Stimulated activated CD8-positive, alpha-beta memory T cell treated with anti-CD3 and anti-CD28 coated beads, Interleukin-15, amount 100 ng/mL, for 1 hour (primary cell): ENCODE measurements around the gene ALPK1.

Experiments used
- DNase-seq: peaks from one replicate; pipeline ENCODE4 v3.0.0-alpha.2; 2020; ENCODE audit warnings: low read depth

The ALPK1 gene

DNA sequence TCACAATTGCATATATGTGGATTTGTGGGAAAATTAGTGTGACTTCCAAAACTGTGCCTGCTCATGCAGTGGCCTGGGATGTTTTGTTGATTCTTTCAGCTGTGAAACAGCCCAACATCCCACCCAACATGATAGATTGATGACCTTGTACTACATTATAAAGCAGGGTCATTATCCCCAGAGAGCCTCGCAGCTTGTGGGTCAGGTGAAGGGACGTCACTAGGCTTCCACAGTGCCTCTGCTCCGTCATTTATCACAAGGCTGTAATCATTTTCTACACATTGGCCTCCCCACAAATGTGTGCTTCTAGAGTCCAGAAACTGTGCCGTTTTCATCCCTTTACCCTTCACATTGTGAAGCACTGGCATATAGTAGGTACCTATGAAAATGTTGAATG lies 31.6 kb downstream of the ALPK1 start:
- DNase-seq: no peak

DNA sequence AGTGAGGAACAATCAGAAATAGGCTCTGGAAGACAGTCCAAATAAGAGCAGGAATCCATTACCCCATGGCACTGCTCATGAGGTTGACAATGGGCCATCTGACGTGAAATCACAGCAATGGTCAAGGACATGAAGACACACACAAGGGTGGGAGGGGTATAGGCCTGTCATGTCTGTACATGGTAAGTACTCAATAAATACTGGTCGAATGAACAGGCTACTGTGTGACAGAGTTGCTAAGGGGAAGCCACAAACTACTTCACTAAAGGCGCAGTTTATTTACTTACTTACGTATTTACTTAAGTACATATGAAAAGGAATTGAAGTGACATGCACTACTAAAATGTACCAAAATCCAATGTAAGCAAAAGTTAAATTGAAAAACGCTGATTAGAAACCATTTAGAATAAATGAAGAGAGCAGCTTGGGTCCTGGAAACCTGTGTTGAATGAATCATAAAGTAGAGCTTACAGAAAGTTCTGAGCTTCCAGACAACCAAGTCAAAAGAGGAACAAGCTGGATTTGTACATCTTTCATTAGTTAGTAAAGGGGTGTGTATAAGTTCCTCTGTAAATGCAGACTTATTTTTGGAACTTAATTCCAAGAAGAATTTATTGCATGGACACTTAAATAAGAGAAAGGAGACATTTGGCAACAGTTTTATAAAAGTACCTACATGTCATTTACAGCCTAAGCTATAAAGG lies 32.7 kb downstream of the ALPK1 start:
- DNase-seq: no peak

DNA sequence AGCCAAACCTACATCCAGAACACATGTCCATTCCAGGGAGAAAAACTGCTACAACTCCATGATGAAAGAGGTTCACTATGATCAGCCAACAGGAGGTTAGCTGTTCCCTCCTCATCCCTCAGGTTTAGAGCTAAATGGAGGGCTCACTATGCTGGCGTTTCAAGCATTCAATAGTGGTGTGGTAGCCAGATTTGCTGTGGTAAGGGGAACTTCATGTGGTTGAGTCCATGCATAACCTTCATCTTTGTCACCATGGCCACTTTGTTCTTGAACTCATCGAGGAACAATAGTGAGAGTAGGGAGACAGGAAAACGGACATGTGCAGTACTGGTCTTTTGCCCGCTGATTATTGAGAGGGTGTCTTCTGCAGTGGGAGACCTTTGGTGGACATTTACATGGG lies 33.8 kb downstream of the ALPK1 start:
- DNase-seq: no peak

DNA sequence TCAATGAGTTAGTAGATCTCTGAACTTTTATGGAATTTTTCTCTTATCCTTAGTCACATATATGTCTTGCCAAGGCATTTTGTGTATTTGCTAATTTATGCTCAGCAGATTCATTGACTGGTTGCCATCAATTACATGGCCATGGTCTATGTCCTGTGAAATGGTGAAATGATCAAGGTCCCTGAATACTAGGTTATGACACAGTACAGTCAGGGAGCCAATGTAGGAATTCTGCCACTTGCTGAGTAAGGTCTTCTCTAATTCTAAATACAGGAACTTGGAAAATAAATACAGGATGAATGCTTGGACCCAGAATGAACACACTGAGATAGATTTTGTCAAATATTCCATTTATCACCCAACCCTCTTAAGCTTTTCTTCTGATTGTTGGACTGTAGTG lies 35.2 kb downstream of the ALPK1 start:
- no peak for DNase-seq

DNA sequence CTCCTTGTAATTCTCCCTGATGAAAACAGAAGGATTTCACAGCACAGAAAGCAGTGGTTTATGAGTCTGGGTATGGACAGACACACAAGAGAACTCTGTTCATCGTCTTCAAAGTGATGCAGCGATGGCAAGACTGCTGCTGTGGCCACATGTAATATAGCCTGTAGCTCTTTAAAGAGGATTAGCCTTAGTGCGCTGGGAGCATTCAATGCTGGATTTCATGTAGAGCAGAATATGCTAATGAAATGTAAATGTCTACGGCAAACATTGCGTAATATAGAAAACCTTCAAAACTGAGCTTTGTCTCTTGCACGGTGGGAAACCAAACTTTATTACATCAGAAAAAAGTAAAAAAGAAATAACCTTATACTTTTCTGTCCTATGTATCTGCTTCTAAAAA lies 42.9 kb downstream of the ALPK1 start:
- no peak for DNase-seq

DNA sequence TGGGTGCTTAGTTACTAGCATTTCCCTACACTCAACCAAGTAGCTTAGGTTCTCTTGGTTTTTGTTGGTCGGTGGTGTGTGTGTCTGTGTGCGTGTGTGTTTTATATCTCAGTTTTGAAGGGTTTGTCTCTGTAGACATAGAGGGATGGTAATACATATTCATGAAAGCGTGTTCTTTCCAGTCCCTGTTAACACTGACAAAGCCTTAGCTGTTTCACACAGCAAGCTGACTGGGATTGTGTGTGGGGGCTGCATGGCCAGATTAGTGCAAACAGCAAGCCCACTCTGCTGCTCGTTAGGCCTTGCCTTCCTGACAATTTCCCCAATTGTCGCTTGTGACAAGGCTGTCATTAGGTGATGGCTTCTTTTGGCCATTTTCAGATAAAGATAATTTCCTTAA lies 43.9 kb downstream of the ALPK1 start:
- DNase-seq: no peak

DNA sequence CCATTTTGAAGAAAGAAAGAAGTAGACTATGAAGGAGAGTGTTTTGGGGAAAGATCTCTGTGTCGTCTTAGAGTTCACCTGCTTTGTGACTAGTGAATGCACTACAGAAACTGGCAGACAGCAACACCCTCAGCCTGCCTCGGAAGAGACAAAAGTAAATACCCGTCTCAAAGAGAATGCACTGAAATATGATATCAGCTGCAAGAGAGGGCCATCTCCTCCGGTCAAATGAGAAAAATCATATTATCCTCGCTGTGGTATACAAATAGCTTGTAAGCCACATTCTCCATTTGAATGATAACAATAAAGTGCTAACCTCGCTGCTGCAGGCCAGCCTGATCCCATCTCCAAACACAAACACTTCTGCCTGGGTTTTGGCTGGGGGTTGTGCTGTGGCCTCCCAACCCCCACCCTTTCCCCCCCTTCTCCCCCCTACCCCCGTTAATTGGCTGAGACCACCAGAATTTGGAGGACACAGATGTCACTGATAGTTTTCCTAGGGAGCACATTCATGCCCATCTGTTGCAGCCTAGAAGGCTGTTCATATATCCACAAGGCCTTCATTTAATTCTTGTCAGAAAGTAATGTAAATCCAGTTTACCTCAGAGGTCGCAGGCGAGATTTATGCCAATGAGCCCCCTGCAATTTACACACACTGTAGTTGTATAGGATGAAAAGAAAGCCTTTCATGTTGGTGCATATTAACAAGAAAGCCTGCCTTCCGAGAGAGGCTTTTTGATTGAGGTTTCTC lies 46.3 kb downstream of the ALPK1 start:
- no peak for DNase-seq

DNA sequence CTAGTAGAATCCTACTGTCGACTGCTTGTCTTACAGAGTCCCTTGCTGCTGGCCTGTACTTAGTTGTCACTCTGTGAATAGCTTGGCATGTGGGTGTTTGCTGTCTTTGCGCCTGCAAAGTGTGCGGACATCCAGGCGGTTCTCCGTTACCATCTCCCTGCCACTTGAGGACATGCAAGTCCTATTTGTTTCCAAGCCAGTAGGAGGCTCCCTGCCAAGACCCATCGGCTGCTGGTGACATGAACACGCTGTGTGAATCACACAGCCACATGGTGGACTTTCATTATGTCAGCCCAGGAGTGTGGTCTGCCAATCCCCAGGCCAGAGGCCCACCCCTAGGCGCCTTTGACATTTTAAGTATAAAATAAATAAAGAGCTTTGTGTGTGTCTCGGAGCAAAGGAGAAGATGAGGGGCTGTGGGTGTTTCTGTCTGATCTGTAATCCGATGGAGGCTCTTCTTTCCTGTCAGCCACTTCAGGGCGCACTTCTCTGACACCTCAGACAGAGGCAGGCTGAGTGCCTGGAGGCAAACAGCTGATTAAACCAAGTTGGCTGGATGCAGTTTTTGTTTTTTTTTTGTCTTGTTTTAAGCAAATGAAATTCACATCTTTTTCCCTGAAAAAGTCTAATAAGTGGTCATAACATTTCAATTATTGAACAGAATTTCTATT lies 51.5 kb downstream of the ALPK1 start:
- no peak for DNase-seq

DNA sequence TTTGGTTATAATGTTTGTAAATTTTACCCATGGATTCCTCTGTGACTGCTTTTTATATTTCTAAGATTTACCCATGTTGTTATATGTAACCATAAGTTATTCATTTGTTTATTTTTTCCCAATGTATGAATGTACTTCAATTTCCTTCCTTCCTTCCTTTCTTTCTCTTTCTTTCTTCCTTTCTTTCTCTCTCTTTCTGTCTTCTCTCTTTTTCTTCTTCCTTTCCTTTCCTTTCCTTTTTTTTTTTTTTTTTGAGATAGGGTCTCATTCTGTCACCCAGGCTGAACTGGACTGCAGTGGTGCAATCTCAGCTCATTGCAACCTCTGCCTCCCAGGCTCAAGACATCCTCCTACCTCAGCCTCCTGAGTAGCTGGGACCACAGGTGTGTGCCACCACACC lies 55.6 kb downstream of the ALPK1 start:
- DNase-seq: no peak

DNA sequence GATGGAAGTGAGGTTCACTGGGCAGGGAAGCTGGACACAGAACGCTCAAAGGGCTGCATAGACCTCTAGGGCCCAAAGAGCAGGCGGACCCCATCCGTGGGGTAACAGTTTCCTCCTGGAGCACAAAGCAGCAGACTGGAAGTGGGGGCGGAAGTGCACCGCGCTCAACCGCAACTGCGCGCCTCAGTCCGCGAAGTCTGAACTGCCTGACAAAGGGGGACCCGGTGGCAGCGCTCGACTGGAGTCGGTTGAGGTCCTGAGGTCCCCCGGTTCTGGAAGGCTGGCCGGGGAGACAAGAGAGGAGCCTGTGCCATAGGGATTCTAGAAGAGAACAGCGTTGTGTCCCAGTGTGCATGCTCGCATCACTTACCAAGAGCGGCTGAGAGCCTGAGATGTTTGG lies 58.5 kb downstream of the ALPK1 start:
- DNase-seq: no peak

DNA sequence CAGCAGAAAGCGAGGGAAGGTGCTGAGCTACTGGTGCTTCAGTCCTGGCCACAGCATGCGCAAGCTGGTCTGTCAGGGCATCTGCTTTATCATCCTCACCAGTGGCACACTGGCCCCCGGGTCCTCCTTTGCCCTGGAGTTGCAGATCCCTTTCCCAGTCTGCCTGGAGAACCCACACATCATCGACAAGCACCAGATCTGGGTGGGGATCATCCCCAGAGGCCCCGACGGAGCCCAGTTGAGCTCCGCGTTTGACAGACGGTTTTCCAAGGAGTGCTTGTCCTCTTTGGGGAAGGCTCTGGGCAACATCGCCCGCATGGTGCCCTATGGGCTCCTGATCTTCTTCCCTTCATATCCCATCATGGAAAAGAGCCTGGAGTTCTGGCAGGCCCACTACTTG lies 60.3 kb downstream of the ALPK1 start:
- DNase-seq: no peak

DNA sequence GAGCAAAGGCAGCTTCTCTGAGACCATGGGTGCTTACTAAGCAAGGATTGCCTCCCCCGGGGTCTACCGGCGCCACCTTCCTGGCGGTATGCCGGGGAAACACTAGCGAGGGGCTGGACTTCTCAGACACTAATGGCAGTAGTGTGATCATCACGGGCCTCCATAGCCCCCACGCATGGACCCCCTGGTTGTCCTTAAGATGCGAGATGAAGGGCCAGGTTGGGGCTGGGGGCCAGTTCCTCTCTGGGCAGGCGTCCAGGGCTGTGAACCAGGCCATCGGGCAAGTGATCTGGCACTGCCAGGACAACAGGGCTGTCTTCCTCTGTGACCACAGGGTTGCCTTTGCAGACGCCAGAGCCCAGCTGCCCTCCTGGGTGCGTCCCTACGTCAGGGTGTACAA lies 60.7 kb downstream of the ALPK1 start:
- no peak for DNase-seq

DNA sequence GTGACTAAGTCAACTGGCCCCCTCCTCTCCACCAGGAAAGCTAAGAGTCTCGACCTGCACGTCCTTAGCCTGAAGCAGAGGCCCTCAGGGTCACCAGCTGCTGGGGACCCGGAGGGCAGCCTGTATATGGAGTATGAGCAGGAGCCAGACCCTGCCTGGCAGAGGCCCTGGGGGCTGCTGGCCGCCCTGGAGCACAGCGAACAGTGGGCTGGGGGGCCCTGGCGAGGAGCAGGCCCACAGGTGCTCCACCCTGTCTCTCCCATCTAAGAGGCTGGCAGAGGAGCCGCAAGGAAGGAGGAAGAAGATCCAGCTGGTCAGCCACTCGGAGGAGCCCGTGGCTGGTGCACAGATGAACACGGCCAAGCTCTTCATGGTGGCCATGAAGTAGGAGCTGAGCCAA lies 61.2 kb downstream of the ALPK1 start:
- DNase-seq: no peak

DNA sequence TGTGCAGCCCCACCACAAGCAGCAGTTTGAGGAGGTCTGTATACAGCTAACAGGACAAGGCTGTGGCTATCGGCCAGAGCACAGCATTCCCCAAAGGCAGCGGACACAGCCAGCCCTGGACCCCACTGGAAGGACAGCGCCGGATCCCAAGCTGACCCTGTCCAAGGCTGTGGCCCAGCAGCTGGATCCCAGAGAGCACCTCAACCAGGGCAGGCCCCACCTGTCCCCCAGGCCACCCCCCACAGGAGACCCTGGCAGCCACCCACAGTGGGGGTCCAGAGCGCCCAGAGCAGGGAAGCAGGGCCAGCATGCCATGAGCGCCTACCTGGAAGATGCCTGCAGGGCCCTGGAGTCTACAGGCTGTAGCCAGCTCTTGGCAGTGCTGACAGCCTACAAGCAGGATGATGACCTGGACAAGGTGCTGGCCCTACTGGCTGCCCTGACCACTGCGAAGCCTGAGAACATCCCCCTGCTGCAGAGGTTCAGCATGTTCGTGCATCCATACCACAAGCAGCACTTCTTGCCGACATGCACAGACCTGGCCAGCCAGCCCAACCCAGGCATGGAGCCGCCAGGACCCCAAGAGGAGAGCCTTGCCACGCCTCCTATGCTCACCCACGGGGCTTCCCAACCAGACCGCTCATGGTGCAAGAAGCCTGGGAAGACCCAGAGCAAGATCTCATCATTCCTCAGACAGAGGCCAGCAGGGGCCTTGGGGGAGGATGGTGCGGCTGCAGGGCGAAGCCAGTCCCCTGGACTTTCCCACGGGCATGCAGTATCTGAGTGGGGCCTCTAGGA lies 62.0 kb downstream of the ALPK1 start:
- no peak for DNase-seq

DNA sequence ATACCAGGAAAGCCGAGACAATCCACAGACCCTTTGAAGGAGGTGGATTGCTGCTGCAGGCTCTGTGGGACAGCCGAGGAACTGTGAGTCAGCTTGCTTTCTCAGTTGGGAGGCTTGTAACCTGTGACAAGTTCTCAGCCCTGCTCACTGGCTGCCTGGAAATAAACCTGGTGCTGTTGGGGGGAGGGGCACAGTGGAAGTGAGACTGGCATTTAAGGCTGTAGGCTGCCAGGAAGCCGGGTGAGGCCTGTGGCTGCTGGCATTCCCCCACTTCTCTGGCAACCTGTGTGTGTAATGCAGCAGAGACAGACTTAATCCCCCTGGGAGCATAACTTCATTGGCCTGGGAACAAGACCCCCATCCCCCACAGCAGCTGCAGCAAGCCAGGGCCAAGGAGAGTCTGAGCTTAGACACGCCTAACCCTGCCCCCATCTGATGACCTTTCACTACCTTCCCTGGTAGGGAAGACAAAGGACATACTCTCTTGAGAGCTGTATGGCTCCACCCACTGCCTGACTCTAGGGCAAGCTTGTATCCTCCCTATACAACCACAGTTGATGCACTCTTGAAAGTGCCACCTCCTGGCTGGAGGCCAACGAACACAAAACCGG lies 64.1 kb downstream of the ALPK1 start:
- DNase-seq: no peak

DNA sequence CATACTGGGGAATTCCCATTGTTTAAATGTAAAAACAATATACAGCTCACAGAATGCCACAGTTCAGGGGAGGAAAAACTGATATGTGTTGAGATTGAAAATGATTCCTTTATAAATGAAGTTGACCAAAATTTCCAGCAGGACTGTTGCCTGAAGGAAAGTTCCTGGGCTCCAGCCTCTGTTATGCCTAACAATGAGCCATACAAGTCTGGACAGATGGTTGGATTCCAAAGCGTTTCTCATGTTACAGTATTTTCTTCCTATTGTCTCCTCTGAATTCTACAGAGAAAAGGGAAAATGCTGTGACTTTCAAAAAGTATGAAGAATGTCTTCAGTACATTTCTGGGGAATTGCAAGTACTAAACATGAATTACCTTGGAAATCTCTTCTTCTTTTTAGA lies 73.3 kb downstream of the ALPK1 start:
- no peak for DNase-seq

DNA sequence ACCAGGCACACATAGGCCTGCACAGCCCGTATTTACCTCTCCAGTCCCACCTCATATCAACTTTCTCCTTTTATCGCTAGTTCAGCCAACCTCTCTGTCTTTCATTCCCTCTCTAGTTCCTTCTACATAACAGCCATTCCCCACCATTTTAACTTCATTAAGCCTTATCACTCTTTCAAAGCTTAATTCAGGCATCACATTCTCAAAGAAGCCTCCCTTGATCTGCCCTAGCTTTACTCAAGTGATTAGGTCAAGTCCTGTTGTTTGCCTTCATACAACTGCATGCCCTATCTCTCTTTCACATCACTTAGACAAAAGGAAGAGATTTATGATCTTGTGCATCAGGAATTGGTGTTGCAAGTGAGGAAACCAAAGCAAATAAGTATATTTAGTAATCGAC lies 74.2 kb downstream of the ALPK1 start:
- no peak for DNase-seq

DNA sequence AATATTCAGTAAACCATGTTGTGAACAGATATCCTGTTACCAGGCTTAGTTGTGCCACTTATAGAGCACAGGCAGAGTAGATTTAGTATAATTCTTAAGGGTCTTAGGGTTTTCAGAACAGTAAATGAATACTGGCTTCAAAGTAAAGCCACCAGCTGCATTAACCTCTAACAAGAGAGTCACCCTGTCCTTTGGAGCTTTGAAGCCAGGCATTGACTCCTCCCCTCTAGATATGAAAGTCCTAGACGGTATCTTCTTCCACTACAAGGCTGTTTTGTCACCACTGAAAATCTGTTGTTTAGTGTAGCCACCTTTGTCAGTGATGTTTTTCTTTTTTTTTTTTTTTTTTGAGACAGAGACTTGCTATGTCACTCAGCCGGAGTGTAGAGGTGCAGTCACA lies 77.7 kb downstream of the ALPK1 start:
- DNase-seq: no peak

DNA sequence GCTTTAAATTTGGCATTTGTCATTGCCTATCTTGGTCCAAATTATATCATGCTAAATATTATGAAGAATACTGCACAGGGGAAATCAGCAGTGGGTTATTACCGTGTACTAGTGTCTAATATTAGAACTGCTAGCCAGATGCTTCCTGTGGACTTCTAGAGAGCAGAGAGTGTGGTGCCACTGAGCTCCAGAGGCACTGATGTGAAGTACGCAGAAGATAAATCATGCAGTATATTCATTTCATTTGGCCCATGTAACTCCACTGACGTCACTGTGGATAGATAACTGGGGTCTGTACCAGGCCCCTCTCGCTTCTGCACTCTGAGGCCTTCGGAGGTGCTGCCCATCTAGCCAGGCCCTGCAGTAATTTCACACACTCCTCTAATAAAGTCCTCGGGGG lies 80.0 kb downstream of the ALPK1 start:
- no peak for DNase-seq

DNA sequence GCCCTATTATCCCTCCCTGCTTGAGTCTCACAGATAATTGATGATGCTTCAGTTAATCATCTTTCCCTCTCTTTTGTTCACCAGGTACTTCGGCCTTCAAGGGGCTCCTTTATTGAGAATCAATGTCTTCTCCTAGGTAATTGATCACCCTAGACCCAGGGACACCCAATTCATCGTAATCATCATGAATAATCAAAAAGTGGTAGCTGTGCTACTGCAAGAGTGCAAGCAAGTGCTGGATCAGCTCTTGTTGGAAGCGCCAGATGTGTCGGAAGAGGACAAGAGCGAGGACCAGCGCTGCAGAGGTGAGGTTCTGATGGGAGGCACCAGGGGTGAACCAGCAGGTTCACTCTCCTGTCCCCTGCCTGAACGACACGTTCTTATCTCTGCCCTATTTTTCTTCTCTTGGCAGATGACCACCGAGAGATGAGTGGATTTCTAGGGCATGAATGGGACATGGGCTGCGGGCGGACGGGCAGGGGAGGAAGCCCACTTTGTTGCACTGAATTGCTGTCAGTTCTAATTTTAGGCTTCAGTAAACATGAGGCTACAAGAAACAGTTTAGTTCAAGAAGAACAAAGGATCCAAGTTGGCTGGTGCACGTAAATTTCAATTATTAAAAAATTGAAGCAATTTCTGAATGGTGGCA lies 80.5 kb downstream of the ALPK1 start:
- no peak for DNase-seq

DNA sequence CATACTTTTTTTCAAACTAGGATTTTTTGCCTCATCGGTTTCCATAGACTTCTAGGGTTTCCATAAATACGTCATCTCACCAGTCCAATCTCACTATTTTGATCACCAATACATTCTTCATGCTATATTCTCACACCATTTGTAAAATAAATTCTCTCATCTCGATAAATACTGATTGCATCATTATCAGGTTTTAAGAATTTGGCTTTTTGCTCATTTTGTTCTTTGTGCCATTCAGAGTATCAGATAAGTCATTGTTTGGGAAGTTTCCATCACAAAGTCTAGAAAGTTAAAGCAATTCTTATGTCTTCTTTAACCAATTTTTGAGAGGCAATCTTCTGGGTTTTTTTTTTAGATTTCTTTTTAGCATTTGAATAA lies 81.1 kb downstream of the ALPK1 start:
- no peak for DNase-seq

DNA sequence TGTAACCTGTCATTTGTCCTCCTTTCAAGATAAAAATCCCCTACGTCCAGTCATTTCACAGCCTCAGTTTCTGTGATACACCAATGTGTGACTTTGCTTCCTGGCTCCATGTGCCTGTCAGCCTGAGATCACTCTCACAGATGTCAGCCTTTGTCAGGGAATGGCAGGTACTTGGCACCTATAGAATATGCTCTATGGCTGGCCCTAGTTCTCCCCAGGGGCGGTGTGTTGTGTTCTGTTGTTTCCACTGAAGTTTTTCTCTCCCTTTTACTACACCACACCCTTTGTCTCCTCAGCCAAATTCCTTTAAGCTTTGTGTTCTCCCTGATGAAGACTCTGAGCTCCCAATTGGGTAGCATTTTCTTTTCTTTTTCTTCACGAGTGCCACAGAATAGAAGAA lies 81.7 kb downstream of the ALPK1 start:
- no peak for DNase-seq
